Lower leg skin (tissue), 3 donors: Measurements from ENCODE around the gene FBRSL1.

Source experiments
- CTCF ChIP-seq, 3 donors: fragments of 450-650 bp; IDR thresholded peaks; one replicate each; pipeline ENCODE4 v1.5.1; 2016; ENCODE audit warnings: antibody characterized with exemption in 3 of 3, mild to moderate bottlenecking in 3 of 3, moderate library complexity in 2 of 3
- POLR2A ChIP-seq, 2 donors: fragments of 450-650 bp; IDR thresholded peaks; one replicate each; pipeline ENCODE4 v1.6.1; 2016 to 2017; ENCODE audit warnings: antibody characterized with exemption in 2 of 2, mild to moderate bottlenecking in 1 of 2, moderate library complexity in 1 of 2

DNA sequence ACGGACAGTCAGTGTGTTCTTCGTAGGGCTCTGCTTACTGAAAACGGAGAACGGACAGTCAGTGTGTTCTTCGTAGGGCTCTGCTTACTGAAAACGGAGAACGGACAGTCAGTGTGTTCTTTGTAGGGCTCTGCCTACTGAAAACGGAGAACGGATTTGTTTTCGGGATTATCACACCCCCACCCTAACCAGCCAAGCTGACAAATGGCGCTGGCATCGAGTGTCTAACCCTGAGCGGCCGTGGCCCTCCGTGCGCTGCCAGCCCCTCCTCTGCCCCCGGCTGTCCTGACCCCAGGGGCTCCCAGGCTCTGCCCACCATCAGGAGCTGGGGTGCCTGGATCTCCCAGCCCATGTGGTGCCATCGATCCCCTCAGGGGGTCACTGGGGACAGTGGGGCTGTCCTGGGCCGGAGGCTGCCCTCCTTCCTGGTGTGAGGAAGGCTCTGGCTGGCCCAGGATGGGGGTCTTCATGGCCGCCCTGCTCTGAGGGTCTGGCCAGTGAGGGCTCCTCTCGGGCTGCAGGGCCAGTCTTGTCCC is 57.3 kb downstream of the FBRSL1 start:
- TF ChIP-seq CTCF (IDR thresholded peaks at IDR 0.05) (no peak), POLR2A (IDR thresholded peaks at IDR 0.05) (no peak)
